ENCODE measurements around the gene STK38.
"Not testable (repeated sequence)": the region's sequence is repeated elsewhere in the genome, so short reads cannot be mapped to it uniquely, and the experiment has no call there.

Gene STK38

GRCh38 chr6:36577301-36577700, 30.0 kb upstream of the STK38 start:
- no peak for TF ChIP-seq CTCF (IDR thresholded peaks at IDR 0.05; ENCODE audit: low read depth, low read length, missing control alignments)
- no peak for DNase-seq (ENCODE audit: extremely low read depth, low read depth)
- no peak overlapping the region for H3K4me3 ChIP-seq (replicated peaks; ENCODE audit: low read depth, low read length)

GRCh38 chr6:36576578-36576977, 29.3 kb upstream of the STK38 start:
- no peak overlapping the region for H3K4me3 ChIP-seq (replicated peaks; ENCODE audit: low read depth, low read length)
- no peak for TF ChIP-seq CTCF (IDR thresholded peaks at IDR 0.05; ENCODE audit: low read depth, low read length, missing control alignments)
- DNase-seq (ENCODE audit: extremely low read depth, low read depth) = no peak

GRCh38 chr6:36574679-36575078, 27.4 kb upstream of the STK38 start:
- no peak for TF ChIP-seq CTCF (IDR thresholded peaks at IDR 0.05; ENCODE audit: low read depth, low read length, missing control alignments)
- no peak for DNase-seq (ENCODE audit: extremely low read depth, low read depth)
- H3K4me3 ChIP-seq (replicated peaks; ENCODE audit: low read depth, low read length) = no peak overlapping the region

- not testable (repeated sequence) for DNase-seq (ENCODE audit: extremely low read depth, low read depth); H3K4me3 ChIP-seq (replicated peaks; ENCODE audit: low read depth, low read length)
Observed at GRCh38 chr6:36572353-36573311, 25.4 kb upstream of the STK38 start.

GRCh38 chr6:36571122-36572043, 24.1 kb upstream of the STK38 start:
- no peak for TF ChIP-seq CTCF (IDR thresholded peaks at IDR 0.05; ENCODE audit: low read depth, low read length, missing control alignments)
- no peak for DNase-seq (ENCODE audit: extremely low read depth, low read depth)
- no peak overlapping the region for H3K4me3 ChIP-seq (replicated peaks; ENCODE audit: low read depth, low read length)

- H3K4me3 ChIP-seq (replicated peaks; ENCODE audit: low read depth, low read length) = no peak overlapping the region
- TF ChIP-seq CTCF (IDR thresholded peaks at IDR 0.05; ENCODE audit: low read depth, low read length, missing control alignments) = no peak
- DNase-seq (ENCODE audit: extremely low read depth, low read depth) = no peak
Observed at GRCh38 chr6:36570264-36570663, 23.0 kb upstream of the STK38 start.

- TF ChIP-seq CTCF (IDR thresholded peaks at IDR 0.05; ENCODE audit: low read depth, low read length, missing control alignments) = no peak
- H3K4me3 ChIP-seq (replicated peaks; ENCODE audit: low read depth, low read length) = no peak overlapping the region
- no peak for DNase-seq (ENCODE audit: extremely low read depth, low read depth)
Observed at GRCh38 chr6:36566418-36566905, 19.2 kb upstream of the STK38 start.

Measured in HFF-Myc (cell line).